Urinary bladder (tissue), 4 donors: ENCODE data around the gene SIPA1L3. TPM values are rescaled to one million over a fixed set of nuclear protein-coding genes. Genes with fewer than 3 reads are reported as not detected.

Experiments
- DNase-seq: peaks from one replicate; pipeline ENCODE4 v3.0.0-alpha.2; 2015; ENCODE audit errors: extremely low spot score
- H3K27ac ChIP-seq: one replicate; pipeline ENCODE4 v1.5.1; 2013; ENCODE audit warnings: low read depth, mild to moderate bottlenecking, moderate library complexity
- H3K36me3 ChIP-seq: one replicate; pipeline ENCODE4 v1.6.1; 2013; ENCODE audit warnings: mild to moderate bottlenecking, moderate library complexity; ENCODE audit not compliant: insufficient read depth
- H3K4me1 ChIP-seq: one replicate; pipeline ENCODE4 v1.6.1; 2013; ENCODE audit warnings: mild to moderate bottlenecking, moderate library complexity; ENCODE audit not compliant: insufficient read depth
- H3K4me3 ChIP-seq: one replicate; pipeline ENCODE4 v1.5.1; 2013; ENCODE audit warnings: low read depth, low read length
- WGBS: extraction: QIAGEN DNeasy Blood & Tissue Kit; methylation state at CpG from one replicate; pipeline ENCODE4 v1.1.7; 2013; 5-methylcytosine and 5-hydroxymethylcytosine counted together
- polyA plus RNA-seq: library from polyadenylated mRNA; stranded (reverse); fragments of 200-250 nt; gene quantifications from one replicate; pipeline ENCODE4 v1.2.3, GENCODE V29; 2013
- total RNA-seq: library from RNA; depleted of rRNA; stranded (reverse); fragments of >200 nt; gene quantifications from one replicate; pipeline ENCODE4 v1.2.3, GENCODE V29; 2014
- donor health status: healthy with polysubstance abuse.
- donor health status: healthy.

SIPA1L3 gene
- total and polyA plus RNA-seq, 2 donors = 6.2 to 11.5 TPM

DNA sequence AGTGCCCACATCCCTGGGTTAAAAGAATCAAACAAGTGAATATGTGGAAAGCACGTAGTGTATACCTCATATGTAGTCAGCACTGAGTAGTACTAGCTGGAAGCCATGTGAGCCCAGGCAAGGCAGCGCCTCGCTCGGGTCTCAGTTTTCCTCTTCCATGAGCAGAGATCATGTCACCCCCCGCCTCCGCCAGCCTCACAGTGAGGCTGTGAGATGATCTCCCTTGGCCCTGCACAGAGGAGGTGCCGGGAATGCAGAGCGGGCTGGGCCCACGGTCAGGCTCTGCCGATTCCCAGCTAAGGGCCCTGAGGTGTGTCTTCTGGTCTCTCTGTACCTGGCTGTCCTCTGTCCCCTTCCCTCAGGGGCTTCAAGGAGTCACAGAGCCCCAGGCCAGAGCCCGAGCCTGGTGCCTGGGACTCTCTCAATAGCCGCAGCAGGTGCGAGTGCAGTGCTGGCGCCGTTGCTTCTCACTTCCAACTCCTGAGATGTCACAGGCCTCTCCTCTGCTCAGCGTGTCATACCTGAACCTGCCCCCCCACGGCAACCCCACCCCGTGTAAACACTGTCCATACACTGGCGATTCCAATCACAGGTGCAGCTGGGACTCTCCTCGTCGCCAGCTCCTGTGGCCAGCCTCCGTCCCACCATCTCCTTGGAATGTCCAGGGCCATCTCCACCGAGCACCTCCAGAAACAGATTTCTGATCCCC is 290.1 kb downstream of the SIPA1L3 start:
- no peaks in the 10 kb centered on the region for H3K4me1 ChIP-seq
- WGBS = 96% methylated on average over 23 of the region's 23 CpGs
- no peak overlapping the region for H3K4me3 ChIP-seq
- H3K36me3 ChIP-seq = peaks cover 4% of the 10 kb centered on the region
- DNase-seq = no peak
- no peak overlapping the region for H3K27ac ChIP-seq

DNA sequence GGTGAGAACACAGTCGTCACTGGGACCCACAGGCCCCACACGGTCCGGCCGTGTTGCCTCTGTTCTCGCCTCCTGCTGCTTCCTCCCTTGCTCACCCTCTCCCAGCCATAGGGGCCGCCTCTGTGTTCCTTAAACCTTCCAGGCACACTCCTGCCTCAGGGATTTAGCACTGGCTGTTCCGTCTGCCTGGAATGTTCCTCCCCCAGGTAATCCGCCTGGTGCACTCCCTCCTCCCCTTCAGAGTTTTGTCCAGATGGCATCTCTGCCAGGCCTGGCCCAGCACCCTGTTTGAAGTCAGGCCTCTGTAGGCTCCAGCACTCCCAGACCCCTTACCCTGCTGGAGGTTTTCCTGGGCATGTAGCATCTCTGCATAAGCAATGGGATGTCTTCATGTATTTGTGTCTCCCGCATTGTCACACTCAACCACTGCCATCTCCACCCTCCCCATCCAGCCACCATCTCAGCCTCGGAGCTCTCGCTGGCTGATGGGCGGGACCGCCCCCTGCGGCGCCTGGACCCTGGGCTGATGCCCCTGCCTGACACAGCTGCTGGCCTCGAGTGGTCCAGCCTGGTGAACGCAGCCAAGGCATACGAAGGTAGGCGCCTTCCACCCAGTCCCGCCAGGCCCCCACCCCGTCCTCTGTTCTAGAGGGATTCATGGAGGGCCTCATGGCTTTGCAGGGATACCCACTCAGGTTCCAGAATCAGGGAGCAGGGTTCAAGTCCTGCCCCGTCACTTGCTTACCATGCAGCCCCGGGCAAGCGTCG is 291.1 kb downstream of the SIPA1L3 start:
- peaks cover 4% of the 10 kb centered on the region for H3K36me3 ChIP-seq
- no peak for DNase-seq
- 93% methylated on average over 25 of the region's 25 CpGs for WGBS
- no peak overlapping the region for H3K27ac ChIP-seq
- H3K4me1 ChIP-seq = no peaks in the 10 kb centered on the region
- no peak overlapping the region for H3K4me3 ChIP-seq

DNA sequence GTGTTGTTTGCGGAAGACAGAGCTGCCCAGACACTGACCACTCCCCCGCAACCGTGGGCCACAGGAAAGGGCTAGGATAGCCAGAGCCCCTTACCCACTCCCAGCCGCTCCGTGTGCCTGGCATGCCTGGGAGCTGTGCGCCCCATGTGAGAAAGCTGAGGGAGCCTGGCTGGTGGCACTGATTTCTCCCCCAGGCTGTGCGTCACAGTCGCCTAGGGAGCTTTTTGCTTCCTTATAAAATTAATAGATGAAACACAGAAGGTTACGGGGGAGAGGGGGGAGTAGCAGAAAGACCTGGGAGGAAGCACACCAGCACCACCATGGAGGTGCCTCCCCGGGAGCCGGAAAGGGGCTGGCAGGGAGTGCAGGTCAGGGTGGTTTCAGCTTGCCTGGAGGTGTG is 292.3 kb downstream of the SIPA1L3 start:
- H3K4me3 ChIP-seq = no peak overlapping the region
- no peak overlapping the region for H3K27ac ChIP-seq
- no peak for DNase-seq
- no peaks in the 10 kb centered on the region for H3K4me1 ChIP-seq
- 89% methylated on average over 11 of the region's 11 CpGs for WGBS
- H3K36me3 ChIP-seq = peaks cover 4% of the 10 kb centered on the region

DNA sequence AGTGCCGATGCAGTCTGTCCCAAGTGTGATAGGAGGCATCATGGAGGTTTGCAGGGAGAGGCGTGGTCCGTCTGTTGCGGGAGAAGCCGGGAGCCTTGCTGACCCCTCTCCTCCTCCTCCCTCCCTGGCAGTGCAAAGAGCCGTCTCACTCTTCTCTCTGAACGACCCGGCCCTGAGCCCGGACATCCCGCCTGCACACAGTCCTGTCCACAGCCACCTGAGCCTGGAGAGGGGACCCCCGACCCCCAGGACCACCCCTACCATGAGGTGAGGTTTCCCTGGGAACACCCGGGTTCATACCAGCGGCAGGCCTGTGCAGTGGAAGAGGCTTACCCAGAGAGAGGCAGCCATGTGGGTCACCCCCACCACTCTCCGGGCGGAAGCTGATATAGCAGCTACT is 294.7 kb downstream of the SIPA1L3 start:
- peaks cover 4% of the 10 kb centered on the region for H3K36me3 ChIP-seq
- H3K4me3 ChIP-seq = no peak overlapping the region
- no peaks in the 10 kb centered on the region for H3K4me1 ChIP-seq
- H3K27ac ChIP-seq = no peak overlapping the region
- no peak for DNase-seq
- 91% methylated on average over 15 of the region's 15 CpGs for WGBS

DNA sequence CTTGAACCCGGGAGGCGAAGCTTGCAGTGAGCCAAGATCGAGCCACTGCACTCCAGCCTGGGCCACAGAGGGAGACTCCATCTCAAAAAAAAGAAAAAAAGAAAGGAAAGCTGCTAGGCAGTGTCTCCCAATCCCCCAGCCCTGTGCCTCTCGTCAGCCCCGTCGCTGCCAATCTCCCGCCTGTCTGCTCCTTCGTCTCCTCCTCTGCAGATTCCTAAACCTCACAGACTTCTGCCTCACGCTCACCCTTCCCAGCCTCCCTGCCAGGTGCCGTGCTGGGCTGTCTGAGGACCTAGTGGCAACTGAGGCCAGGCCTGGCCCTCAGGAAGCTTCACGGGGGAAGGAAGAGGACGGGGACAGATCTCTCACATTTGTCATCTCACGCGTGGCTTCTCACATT is 295.5 kb downstream of the SIPA1L3 start:
- no peaks in the 10 kb centered on the region for H3K4me1 ChIP-seq
- H3K36me3 ChIP-seq = peaks cover 4% of the 10 kb centered on the region
- no peak overlapping the region for H3K4me3 ChIP-seq
- no peak for DNase-seq
- WGBS = 97% methylated on average over 14 of the region's 14 CpGs
- H3K27ac ChIP-seq = no peak overlapping the region

DNA sequence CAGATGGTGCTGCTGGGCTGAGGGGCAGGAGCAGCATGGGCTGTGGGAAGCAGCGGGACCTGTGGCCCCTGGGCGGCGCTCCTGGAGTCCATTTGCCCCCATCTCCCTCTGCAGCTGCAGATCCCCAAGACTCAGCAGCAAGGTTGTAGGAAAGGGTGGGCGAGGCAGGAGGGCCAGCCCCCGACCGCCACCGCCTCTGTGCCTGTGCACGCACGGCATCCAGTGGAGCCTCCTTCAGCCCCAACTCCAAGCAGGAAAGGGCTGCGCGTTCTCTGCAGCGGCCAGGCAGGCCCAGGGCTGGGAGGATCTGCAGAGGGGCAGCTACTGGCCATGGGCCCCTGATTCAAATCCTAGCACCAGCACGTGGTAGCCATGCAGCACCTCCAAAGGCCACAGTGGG is 296.2 kb downstream of the SIPA1L3 start:
- no peak for DNase-seq
- H3K4me1 ChIP-seq = no peaks in the 10 kb centered on the region
- H3K4me3 ChIP-seq = no peak overlapping the region
- H3K27ac ChIP-seq = no peak overlapping the region
- 93% methylated on average over 13 of the region's 13 CpGs for WGBS
- H3K36me3 ChIP-seq = peaks cover 4% of the 10 kb centered on the region

DNA sequence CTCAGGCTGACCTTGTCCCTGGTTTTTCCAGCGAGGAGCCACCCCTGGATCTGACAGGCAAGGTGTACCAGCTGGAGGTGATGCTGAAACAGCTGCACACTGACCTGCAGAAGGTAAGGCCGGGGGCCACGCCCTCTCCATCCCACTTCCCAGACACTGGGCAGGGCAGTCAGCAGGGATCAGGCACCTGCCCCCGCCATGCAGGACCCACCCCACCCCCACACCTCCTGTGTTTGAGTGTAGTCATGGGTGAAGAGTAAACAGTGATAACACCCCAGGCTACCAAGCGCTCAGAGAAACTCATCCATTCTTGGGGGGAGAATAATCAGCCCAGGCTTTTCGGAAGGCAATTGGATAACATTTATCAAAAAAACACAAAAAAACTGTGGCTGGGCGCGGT is 297.1 kb downstream of the SIPA1L3 start:
- Histone ChIP-seq H3K4me1 (no peaks in the 10 kb centered on the region), H3K27ac (no peak overlapping the region), H3K36me3 (peaks cover 4% of the 10 kb centered on the region), H3K4me3 (no peak overlapping the region)
- DNase-seq = no peak
- WGBS = 92% methylated on average over 8 of the region's 8 CpGs

DNA sequence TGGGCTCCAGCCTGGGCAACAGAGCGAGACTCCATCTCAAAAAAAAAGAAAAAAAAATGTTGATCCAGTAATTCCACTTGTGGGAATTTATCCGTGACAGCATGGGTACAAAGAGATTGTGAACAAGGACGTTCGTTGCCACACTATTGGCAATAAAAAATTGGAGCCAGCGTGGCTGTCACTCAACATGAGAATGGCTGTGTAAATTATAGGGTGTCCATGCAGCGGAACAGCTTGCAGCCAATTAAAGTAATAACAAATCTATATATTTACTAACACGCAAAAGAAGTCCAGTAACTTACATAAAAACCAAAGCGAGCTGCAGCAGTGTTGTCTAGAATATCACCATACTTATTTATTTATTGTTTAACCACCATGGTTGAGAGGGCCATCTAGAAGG is 297.7 kb downstream of the SIPA1L3 start:
- no peaks in the 10 kb centered on the region for H3K4me1 ChIP-seq
- H3K36me3 ChIP-seq = peaks cover 4% of the 10 kb centered on the region
- no peak for DNase-seq
- no peak overlapping the region for H3K4me3 ChIP-seq
- WGBS = 95% methylated on average over 8 of the region's 8 CpGs
- H3K27ac ChIP-seq = no peak overlapping the region

DNA sequence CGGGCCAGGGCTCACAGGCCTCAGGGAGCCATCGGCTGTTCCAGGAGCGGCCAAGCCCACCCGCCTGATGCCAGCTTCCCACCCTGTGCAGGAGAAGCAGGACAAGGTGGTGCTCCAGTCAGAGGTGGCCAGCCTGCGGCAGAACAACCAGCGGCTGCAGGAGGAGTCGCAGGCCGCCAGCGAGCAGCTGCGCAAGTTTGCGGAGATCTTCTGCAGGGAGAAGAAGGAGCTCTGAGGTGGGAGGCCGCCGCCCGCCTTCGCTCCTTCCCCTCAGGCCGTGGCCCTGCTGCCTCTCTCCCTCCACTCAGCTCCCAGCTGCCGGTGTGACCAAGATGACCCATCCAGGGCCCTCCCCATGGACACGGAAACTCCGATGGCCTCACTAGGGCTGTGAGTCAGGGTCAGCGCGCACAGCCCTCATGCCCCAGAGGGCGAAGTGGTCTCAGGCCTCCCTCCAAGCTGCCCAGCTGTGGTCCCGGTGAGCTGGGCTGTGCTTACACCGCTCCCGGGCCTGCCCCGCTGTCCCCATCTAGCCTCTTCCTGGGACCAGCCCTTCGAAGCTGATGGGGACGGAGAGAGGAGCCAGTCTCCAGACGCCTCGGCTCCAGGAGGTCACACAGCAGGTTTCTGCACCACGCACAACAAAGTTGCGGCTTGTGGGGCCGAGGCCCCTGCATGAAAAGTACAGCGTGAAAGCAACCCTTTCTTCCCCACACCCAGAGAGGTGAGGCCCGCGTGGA is 299.2 kb downstream of the SIPA1L3 start:
- 87% methylated on average over 36 of the region's 36 CpGs for WGBS
- DNase-seq = no peak
- Histone ChIP-seq H3K27ac (no peak overlapping the region), H3K4me3 (no peak overlapping the region), H3K4me1 (no peaks in the 10 kb centered on the region), H3K36me3 (peaks cover 4% of the 10 kb centered on the region)

DNA sequence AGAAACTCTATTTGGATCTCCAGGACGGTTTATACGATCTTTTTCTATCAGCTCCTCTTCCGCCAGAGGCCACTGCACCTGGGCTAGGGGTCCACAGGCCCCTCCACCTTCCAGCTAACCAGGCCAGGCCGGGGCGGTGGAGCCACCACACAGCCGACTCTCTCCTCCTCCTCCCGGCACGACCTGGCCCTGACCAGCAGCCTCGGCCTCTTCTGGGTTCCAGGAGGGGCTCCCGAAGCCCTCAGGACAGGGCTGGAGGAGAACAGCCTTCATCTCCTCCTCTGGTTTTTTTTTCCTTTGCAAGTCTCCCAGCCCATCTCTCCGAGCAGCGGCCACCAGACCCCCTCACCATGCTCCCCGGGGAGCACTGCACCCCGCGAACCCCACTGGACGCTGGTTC is 299.9 kb downstream of the SIPA1L3 start:
- peaks cover 2% of the 10 kb centered on the region for H3K36me3 ChIP-seq
- WGBS = 91% methylated on average over 16 of the region's 16 CpGs

DNA sequence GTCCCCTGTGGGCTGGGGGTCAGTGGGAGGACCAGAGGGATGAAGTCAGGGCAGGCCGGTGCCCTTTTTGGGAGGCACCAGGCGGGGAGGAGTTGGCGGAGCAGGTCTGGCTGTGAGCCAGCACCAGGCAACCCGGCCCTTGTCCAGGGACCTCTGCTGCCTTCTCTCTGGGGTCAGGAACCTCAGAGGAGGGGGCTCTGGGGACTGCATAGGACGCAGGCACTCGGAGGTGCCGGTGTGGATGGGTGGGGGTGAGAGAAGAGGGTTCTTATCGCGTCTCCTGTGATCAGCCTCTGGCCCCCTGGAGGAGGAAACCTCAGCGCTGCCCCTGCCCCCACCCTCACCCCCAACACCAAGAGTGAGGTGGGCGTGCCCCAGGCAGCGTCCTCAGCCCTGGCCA is 300.5 kb downstream of the SIPA1L3 start:
- Histone ChIP-seq H3K4me1 (no peaks in the 10 kb centered on the region), H3K36me3 (no peaks in the 10 kb centered on the region), H3K4me3 (no peak overlapping the region), H3K27ac (no peak overlapping the region)
- 67% methylated on average over 12 of the region's 12 CpGs for WGBS
- DNase-seq = no peak

More for the DNA sequence above, 299.9 kb downstream of the SIPA1L3 start:
- Histone ChIP-seq H3K4me3 (no peak overlapping the region), H3K4me1 (no peaks in the 10 kb centered on the region), H3K27ac (no peak overlapping the region)
- DNase-seq = no peak

DNA sequence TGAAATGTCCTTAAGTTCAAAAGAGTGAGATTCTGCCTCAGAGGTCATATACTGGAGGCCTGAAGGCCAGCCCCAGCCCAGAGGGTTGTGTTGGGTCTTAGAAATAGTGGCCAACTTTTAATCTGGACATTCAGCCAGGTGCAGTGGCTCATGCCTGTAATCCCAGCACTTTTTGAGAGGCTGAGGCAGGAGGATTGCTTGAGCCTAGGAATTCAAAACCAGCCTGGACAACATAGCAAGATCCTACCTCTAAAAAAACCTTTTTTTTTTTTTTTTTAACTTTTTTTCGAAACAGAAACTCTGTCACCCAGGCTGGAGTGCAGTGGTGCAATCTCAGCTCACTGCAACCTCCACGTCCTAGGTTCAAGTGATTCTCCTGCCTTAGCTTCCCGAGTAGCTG is 301.6 kb downstream of the SIPA1L3 start:
- Histone ChIP-seq H3K36me3 (no peaks in the 10 kb centered on the region), H3K4me1 (no peaks in the 10 kb centered on the region), H3K27ac (no peak overlapping the region), H3K4me3 (no peak overlapping the region)
- 91% methylated on average over 3 of the region's 3 CpGs for WGBS
- no peak for DNase-seq

DNA sequence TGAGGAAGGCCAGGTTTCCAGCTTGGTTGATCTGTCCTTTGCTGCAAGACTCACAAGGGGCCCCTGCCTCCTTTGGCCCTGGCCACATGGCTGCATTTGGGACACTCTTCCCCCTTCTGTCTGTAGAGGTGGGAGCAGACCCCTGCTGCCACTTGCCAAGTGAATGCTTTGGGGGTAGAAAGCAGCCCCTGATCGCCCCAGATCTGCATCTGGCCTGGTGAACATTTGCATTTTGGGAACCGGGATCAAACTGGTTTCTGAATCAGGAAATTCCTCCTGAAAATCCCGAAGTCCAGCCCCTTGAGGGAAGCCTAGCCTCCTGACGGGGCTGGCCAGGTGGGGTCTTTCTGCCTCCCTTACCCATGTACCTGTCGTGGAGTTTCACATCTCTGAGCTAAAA is 302.1 kb downstream of the SIPA1L3 start:
- H3K27ac ChIP-seq = no peak overlapping the region
- H3K4me3 ChIP-seq = no peak overlapping the region
- 20% methylated on average over 5 of the region's 5 CpGs for WGBS
- H3K36me3 ChIP-seq = no peaks in the 10 kb centered on the region
- DNase-seq = no peak
- no peaks in the 10 kb centered on the region for H3K4me1 ChIP-seq
